Lower lobe of right lung (tissue), 2 donors: ENCODE data around the gene KCNN4. TPM values are rescaled to one million over a fixed set of nuclear protein-coding genes. Genes with fewer than 3 reads are reported as not detected.

Experiments used
- ATAC-seq, 2 donors: fragments of 200-7000 bp; cut with Tn5 transposase; one replicate each; pipeline ENCODE4 v1.9.1; 2020 to 2022; ENCODE audit warnings: mild to moderate bottlenecking in 2 of 2, moderate library complexity in 2 of 2
- DNase-seq: peaks from one replicate; pipeline ENCODE4 v3.0.0-alpha.2; 2020
- H3K27ac ChIP-seq: fragments of 200-600 bp; one replicate; pipeline ENCODE4 v1.8.0; 2022
- H3K27me3 ChIP-seq: fragments of 200-600 bp; one replicate; pipeline ENCODE4 v1.8.0; 2022; ENCODE audit warnings: low read depth
- H3K36me3 ChIP-seq: fragments of 200-600 bp; one replicate; pipeline ENCODE4 v1.8.0; 2022; ENCODE audit warnings: mild to moderate bottlenecking
- H3K4me1 ChIP-seq: fragments of 200-600 bp; one replicate; pipeline ENCODE4 v1.8.0; 2022
- H3K4me3 ChIP-seq: fragments of 200-600 bp; one replicate; pipeline ENCODE4 v1.8.0; 2022; ENCODE audit warnings: mild to moderate bottlenecking
- H3K9me3 ChIP-seq: fragments of 200-600 bp; one replicate; pipeline ENCODE4 v1.8.0; 2022
- CTCF ChIP-seq: fragments of 200-600 bp; IDR thresholded peaks from one replicate; pipeline ENCODE4 v1.8.0; 2022; ENCODE audit warnings: antibody characterized with exemption, mild to moderate bottlenecking
- intact Hi-C: fragments of 100-400 bp; cut with DNase I; formaldehyde crosslinking; loops from one replicate; pipeline ENCODE4 v1.11.0; 2022
- total RNA-seq: library from RNA; stranded (reverse); fragmentation: NEBNext Ultra II Directional; extraction: Animal tissue kit (Norgen Biotek cat#: 25700); gene quantifications from one replicate; pipeline ENCODE4 v1.2.1, GENCODE V29; 2021
- donor health status: DM: no; HTN: yes; CAD: no; lungs with severe emphysema.

The KCNN4 gene
- total RNA-seq, 1 donor from 2014 or later: 3.6 TPM

- Histone ChIP-seq H3K4me1 (peaks cover 7% of the 10 kb centered on the region), H3K36me3 (no peaks in the 10 kb centered on the region), H3K27ac (no peak overlapping the region), H3K4me3 (peak overlapping the region; percentile 64), H3K27me3 (no peaks in the 10 kb centered on the region), H3K9me3 (no peaks in the 10 kb centered on the region)
- DNase-seq (no peak), ATAC-seq (no peak)
- intact Hi-C loops: no loop called here
- TF ChIP-seq CTCF: no peak
These were observed 18.8 kb upstream of the KCNN4 start for GRCh38 chr19:43799502-43800142.

GRCh38 chr19:43798546-43799409, 18.0 kb upstream of the KCNN4 start:
- peak; percentile 76 to 92 for ATAC-seq
- DNase-seq: peak; percentile 71
- no peaks in the 10 kb centered on the region for H3K36me3 ChIP-seq
- peak overlapping the region; percentile 64 for H3K4me3 ChIP-seq
- TF ChIP-seq CTCF: no peak
- peak overlapping the region; percentile 1 for H3K27ac ChIP-seq
- no peaks in the 10 kb centered on the region for H3K27me3 ChIP-seq
- H3K4me1 ChIP-seq: peaks cover 7% of the 10 kb centered on the region
- intact Hi-C loops: no loop called here
- H3K9me3 ChIP-seq: no peaks in the 10 kb centered on the region

- ATAC-seq (peak in 1 of 2 donors; percentile 5), DNase-seq (no peak)
- TF ChIP-seq CTCF: no peak
- intact Hi-C loops: no loop called here
- Histone ChIP-seq H3K4me3 (peak overlapping the region; percentile 64), H3K4me1 (peaks cover 7% of the 10 kb centered on the region), H3K36me3 (no peaks in the 10 kb centered on the region), H3K27me3 (no peaks in the 10 kb centered on the region), H3K9me3 (no peaks in the 10 kb centered on the region), H3K27ac (no peak overlapping the region)
These were observed 17.3 kb upstream of the KCNN4 start for GRCh38 chr19:43798026-43798545.

GRCh38 chr19:43797556-43797955, 16.8 kb upstream of the KCNN4 start:
- DNase-seq: no peak
- no peaks in the 10 kb centered on the region for H3K9me3 ChIP-seq
- no peaks in the 10 kb centered on the region for H3K27me3 ChIP-seq
- H3K4me1 ChIP-seq: peaks cover 7% of the 10 kb centered on the region
- intact Hi-C loops: no loop called here
- no peak overlapping the region for H3K4me3 ChIP-seq
- no peak overlapping the region for H3K27ac ChIP-seq
- H3K36me3 ChIP-seq: no peaks in the 10 kb centered on the region
- TF ChIP-seq CTCF: no peak
- no peak for ATAC-seq

- Histone ChIP-seq H3K4me1 (peaks cover 7% of the 10 kb centered on the region), H3K27ac (no peak overlapping the region), H3K9me3 (no peaks in the 10 kb centered on the region), H3K27me3 (no peaks in the 10 kb centered on the region), H3K36me3 (no peaks in the 10 kb centered on the region), H3K4me3 (no peak overlapping the region)
- no peak for DNase-seq
- no peak for TF ChIP-seq CTCF
- intact Hi-C loops: no loop called here
- no peak for ATAC-seq
These were observed 16.3 kb upstream of the KCNN4 start for GRCh38 chr19:43797118-43797517.
